GM12872 (cell line): ENCODE results near the gene ASTN2.

ENCODE experiments used
- CTCF ChIP-seq: IDR thresholded peaks from 3 replicates; pipeline ENCODE4 v1.5.1; 2011; ENCODE audit warnings: low read depth, mild to moderate bottlenecking, low read length, moderate library complexity; ENCODE audit not compliant: insufficient read depth

Gene ASTN2

GRCh38 chr9:117242082-117242481 is 172.8 kb downstream of the ASTN2 start:
- no peak for TF ChIP-seq CTCF

GRCh38 chr9:117239428-117239827 is 175.4 kb downstream of the ASTN2 start:
- no peak for TF ChIP-seq CTCF

- no peak for TF ChIP-seq CTCF
Measured at GRCh38 chr9:117234103-117234502, 180.8 kb downstream of the ASTN2 start.

GRCh38 chr9:117233016-117233415 is 181.8 kb downstream of the ASTN2 start:
- TF ChIP-seq CTCF: no peak

GRCh38 chr9:117232281-117232680 is 182.6 kb downstream of the ASTN2 start:
- no peak for TF ChIP-seq CTCF

GRCh38 chr9:117231012-117231411 is 183.8 kb downstream of the ASTN2 start:
- no peak for TF ChIP-seq CTCF

GRCh38 chr9:117224695-117225094 is 190.2 kb downstream of the ASTN2 start:
- no peak for TF ChIP-seq CTCF

- TF ChIP-seq CTCF: no peak
Measured at GRCh38 chr9:117218951-117219350, 195.9 kb downstream of the ASTN2 start.
